Panc1 (cell line): ENCODE data around the gene THOC7. TPM values are rescaled to one million over a fixed set of nuclear protein-coding genes. Genes with fewer than 3 reads are reported as not detected.

Source experiments
- ATAC-seq: fragments of 200-7000 bp; cut with Tn5 transposase; 2 replicates; pipeline ENCODE4 v1.9.1; 2020; ENCODE audit warnings: mild to moderate bottlenecking, moderate library complexity
- BruUV-seq: library from RNA; stranded (reverse); fragments of 400-500 nt; replicated peaks from 2 replicates; lab custom pipeline; 2021; lab: Mats Ljungman, UMichigan
- CTCF ChIA-PET: fragments of 300-600 bp; sonication (Branson Sonifier 250); formaldehyde crosslinking; loops from one replicate; lab custom pipeline; 2022; ENCODE audit warnings: antibody characterized with exemption; lab: Charles Lee
- POLR2A ChIA-PET: fragments of 300-600 bp; sonication (Branson Sonifier 250); formaldehyde crosslinking; loops from one replicate; lab custom pipeline; 2022; ENCODE audit warnings: antibody characterized with exemption; lab: Charles Lee
- DNase-seq: peaks from one replicate; pipeline ENCODE4 v3.0.0-alpha.2; 2010; ENCODE audit warnings: low read depth, low spot score
- H3K27ac ChIP-seq: 2 replicates; pipeline ENCODE4 v1.5.1; 2011; ENCODE audit warnings: mild to moderate bottlenecking, low read length, inconsistent platforms
- H3K27me3 ChIP-seq: fragments of 200-500 bp; sonication (Bioruptor generic); 2 replicates; pipeline ENCODE4 v1.6.0; 2014; ENCODE audit warnings: low read length, inconsistent platforms; ENCODE audit not compliant: control insufficient read depth, insufficient read depth
- H3K36me3 ChIP-seq: fragments of 200-500 bp; sonication (Bioruptor generic); 2 replicates; pipeline ENCODE4 v1.5.1; 2014; ENCODE audit warnings: inconsistent platforms, mild to moderate bottlenecking, low read length, moderate library complexity; ENCODE audit not compliant: control insufficient read depth, insufficient read depth
- H3K4me1 ChIP-seq: 2 replicates; pipeline ENCODE4 v1.5.1; 2011; ENCODE audit warnings: inconsistent platforms, mild to moderate bottlenecking, low read length, moderate library complexity; ENCODE audit not compliant: control insufficient read depth, insufficient read depth
- H3K4me3 ChIP-seq, 2 experiments: 2 replicates each; pipeline ENCODE4 v1.5.1; 2011 to 2012; ENCODE audit warnings: low read depth in 2 of 2, low read length in 2 of 2, mild to moderate bottlenecking in 2 of 2, inconsistent platforms in 1 of 2, moderate library complexity in 1 of 2
- H3K9me3 ChIP-seq: fragments of 200-500 bp; sonication (Bioruptor generic); 2 replicates; pipeline ENCODE4 v1.5.1; 2014; ENCODE audit warnings: low read depth, mild to moderate bottlenecking, inconsistent platforms, low read length, moderate library complexity; ENCODE audit not compliant: control insufficient read depth, insufficient read depth
- CTCF ChIP-seq: fragments of 450-650 bp; IDR thresholded peaks from 2 replicates; pipeline ENCODE4 v1.5.1; 2017; ENCODE audit warnings: mild to moderate bottlenecking
- POLR2AphosphoS5 ChIP-seq: IDR thresholded peaks from 2 replicates; pipeline ENCODE4 v1.6.1; 2012; ENCODE audit warnings: mild to moderate bottlenecking, low read depth, low read length, moderate library complexity
- REST ChIP-seq, 2 experiments: IDR thresholded peaks; 2 replicates each; pipeline ENCODE4 v1.6.1; 2011 to 2012; ENCODE audit warnings: low read depth in 2 of 2, control low read depth in 1 of 2, low read length in 1 of 2, mild to moderate bottlenecking in 1 of 2, moderate library complexity in 1 of 2; ENCODE audit not compliant: insufficient read depth in 1 of 2
- SIN3A ChIP-seq: IDR thresholded peaks from 2 replicates; pipeline ENCODE4 v1.6.1; 2012; ENCODE audit warnings: low read depth, mild to moderate bottlenecking, low read length, moderate library complexity, borderline replicate concordance; ENCODE audit not compliant: insufficient read depth
- TCF7L2 ChIP-seq: IDR thresholded peaks from 2 replicates; pipeline ENCODE4 v1.6.1; 2011; ENCODE audit warnings: mild to moderate bottlenecking, low read depth, low read length, inconsistent platforms
- in situ Hi-C: cut with HindIII; loops from 2 replicates; pipeline ENCODE4 v1.10.0; 2016; ENCODE audit warnings: low sequenced_read_pairs, low pct_unique_long_range_greater_than_20kb
- intact Hi-C: fragments of 100-400 bp; cut with micrococcal nuclease; formaldehyde crosslinking; loops from one replicate; pipeline ENCODE4 v1.10.0; 2022; ENCODE audit not compliant: unreplicated experiment
- total RNA-seq: library from RNA; stranded (reverse); gene quantifications from one replicate; pipeline ENCODE4 v1.2.1, GENCODE V29; 2021; ENCODE audit not compliant: unreplicated experiment

The THOC7 gene
- total RNA-seq, 1 experiment from 2014 or later, result 64.3 TPM

DNA sequence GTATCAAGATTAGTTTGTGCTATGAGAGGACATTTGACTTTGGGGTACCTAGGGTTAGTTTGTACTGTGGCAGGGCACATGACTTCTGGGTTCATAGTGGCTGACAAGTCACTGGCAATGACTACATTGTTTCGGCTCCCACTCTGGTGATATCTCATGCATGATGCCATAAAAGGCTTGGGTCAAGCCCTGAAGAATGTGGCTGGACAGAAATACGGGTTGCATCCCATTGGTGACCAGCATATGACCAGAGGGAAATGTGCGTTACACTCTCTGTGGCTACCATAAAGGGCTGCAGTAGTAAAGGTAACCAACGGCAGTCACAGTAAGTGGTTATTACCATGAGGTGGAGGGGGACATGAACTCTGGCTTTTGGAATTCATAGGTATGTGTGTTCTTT lies 18.4 kb downstream of the THOC7 start:
- Histone ChIP-seq H3K4me1 (no peaks in the 10 kb centered on the region), H3K27ac (no peak overlapping the region), H3K9me3 (no peaks in the 10 kb centered on the region), H3K27me3 (no peaks in the 10 kb centered on the region), H3K4me3 (no peak overlapping the region), H3K36me3 (no peaks in the 10 kb centered on the region)
- ChIA-PET CTCF (no interaction called here), POLR2A (no interaction called here)
- in situ Hi-C loops, result no loop called here
- no TSS peak for BruUV-seq
- DNase-seq, result no peak
- intact Hi-C loops, result no loop called here
- TF ChIP-seq REST (IDR thresholded peaks at IDR 0.05; ENCODE audit: insufficient read depth in 1 of 2, low read depth in 2 of 2, low read length in 1 of 2), result no peak
- TF ChIP-seq CTCF, result no peak
- no peak for TF ChIP-seq TCF7L2
- no peak for TF ChIP-seq SIN3A
- no peak for ATAC-seq

DNA sequence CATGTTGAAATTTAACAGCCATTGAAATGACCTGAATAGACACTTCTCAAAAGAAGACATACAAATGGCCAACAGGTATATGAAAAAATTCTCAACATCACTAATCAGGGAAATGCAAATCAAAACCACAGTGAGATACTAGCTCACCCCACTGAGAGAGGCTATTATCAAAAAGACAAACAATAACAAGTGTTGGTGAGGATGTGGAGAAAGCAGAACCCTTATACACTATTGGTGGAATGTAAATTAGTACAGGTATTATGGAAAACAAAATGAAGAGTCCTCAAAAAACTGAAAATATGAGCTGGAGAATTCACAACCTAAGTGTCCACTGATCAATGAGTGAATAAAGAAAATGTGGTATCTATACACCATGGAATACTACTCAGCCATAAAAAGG lies 21.5 kb downstream of the THOC7 start:
- intact Hi-C loops (no loop called here), in situ Hi-C loops (no loop called here)
- BruUV-seq, result no TSS peak
- no peak for TF ChIP-seq POLR2AphosphoS5
- no peak for TF ChIP-seq TCF7L2
- no peak for TF ChIP-seq REST (IDR thresholded peaks at IDR 0.05; ENCODE audit: insufficient read depth in 1 of 2, low read depth in 2 of 2, low read length in 1 of 2)
- no peak for TF ChIP-seq SIN3A
- TF ChIP-seq CTCF, result no peak
- CTCF ChIA-PET, result no interaction called here
- no peaks in the 10 kb centered on the region for H3K4me1 ChIP-seq
- no peaks in the 10 kb centered on the region for H3K9me3 ChIP-seq
- no peak overlapping the region for H3K27ac ChIP-seq
- DNase-seq, result no peak
- H3K4me3 ChIP-seq, result no peak overlapping the region
- H3K27me3 ChIP-seq, result no peaks in the 10 kb centered on the region
- H3K36me3 ChIP-seq, result no peaks in the 10 kb centered on the region
- POLR2A ChIA-PET, result no interaction called here
- no peak for ATAC-seq
